Measurements from ENCODE around the gene SNRPD3.
"Not testable (repeated sequence)": the region's sequence is repeated elsewhere in the genome, so short reads cannot be mapped to it uniquely, and the experiment has no call there.

- TF ChIP-seq CTCF (IDR thresholded peaks at IDR 0.05; ENCODE audit: borderline replicate concordance, extremely low read depth, low read length, poor library complexity, severe bottlenecking), result peak; percentile 34
- not testable (repeated sequence) for TF ChIP-seq EZH2 (IDR thresholded peaks at IDR 0.05; ENCODE audit: borderline replicate concordance, low read depth, low read length, severe bottlenecking)
Measured at GRCh38 chr22:24603770-24604629, 48.2 kb downstream of the SNRPD3 start.

Measured in DND-41 (cell line).